PFSK-1 (cell line): Measurements from ENCODE around the gene ANGEL2.

Source experiments
- FOXP2 ChIP-seq: optimal IDR thresholded peaks from 2 replicates; pipeline ENCODE3; 2011; ENCODE audit warnings: borderline replicate concordance, control low read depth, inconsistent platforms; ENCODE audit not compliant: insufficient read depth; ENCODE audit errors: extremely low read length, extremely low read depth
- POLR2AphosphoS5 ChIP-seq: IDR thresholded peaks from 2 replicates; pipeline ENCODE4 v1.6.1; 2012; ENCODE audit warnings: low read depth, mild to moderate bottlenecking, control low read depth, low read length, moderate library complexity
- REST ChIP-seq, 2 experiments: IDR thresholded peaks; 2 replicates each; pipeline versions ENCODE4 v1.6.1 to v1.8.0; 2011 to 2012; ENCODE audit warnings: low read depth in 2 of 2, low read length in 2 of 2, control low read depth in 1 of 2, inconsistent platforms in 1 of 2, mild to moderate bottlenecking in 1 of 2, moderate library complexity in 1 of 2; ENCODE audit not compliant: insufficient read depth in 1 of 2
- SIN3A ChIP-seq: IDR thresholded peaks from 2 replicates; pipeline ENCODE4 v1.6.1; 2012; ENCODE audit warnings: mild to moderate bottlenecking, low read length, moderate library complexity, borderline replicate concordance; ENCODE audit not compliant: insufficient read depth
- TAF1 ChIP-seq: IDR thresholded peaks from 2 replicates; pipeline ENCODE4 v1.6.1; 2012; ENCODE audit warnings: low read length, control low read depth, borderline replicate concordance; ENCODE audit not compliant: insufficient read depth

Gene ANGEL2

DNA sequence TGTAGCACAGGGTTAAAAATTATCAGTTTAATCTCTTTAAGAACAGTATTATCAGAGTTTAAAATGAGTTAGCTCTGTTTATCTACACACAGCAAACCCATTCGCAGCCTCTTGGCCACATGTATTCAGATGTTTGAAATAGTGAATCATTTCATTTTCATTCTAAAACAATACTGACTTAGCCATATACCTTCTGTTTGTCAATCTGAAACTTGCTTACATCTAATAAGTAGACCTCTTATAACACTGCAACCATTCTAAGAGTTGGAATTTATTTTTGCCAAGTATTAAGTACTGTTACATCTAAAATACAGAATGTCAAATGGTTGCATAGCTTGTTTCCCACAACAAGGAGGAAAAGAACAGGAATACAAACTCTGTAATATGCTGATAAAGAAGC lies 25.4 kb downstream of the ANGEL2 start:
- TF ChIP-seq TAF1, result no peak
- TF ChIP-seq POLR2AphosphoS5, result no peak
- no peak for TF ChIP-seq REST (IDR thresholded peaks at IDR 0.05; ENCODE audit: insufficient read depth in 1 of 2, low read depth in 2 of 2, low read length in 2 of 2)
- no peak for TF ChIP-seq FOXP2
- TF ChIP-seq SIN3A, result no peak

- TF ChIP-seq SIN3A (no peak), FOXP2 (no peak), REST (IDR thresholded peaks at IDR 0.05; ENCODE audit: insufficient read depth in 1 of 2, low read depth in 2 of 2, low read length in 2 of 2) (no peak), POLR2AphosphoS5 (no peak), TAF1 (no peak)
These were observed 27.9 kb downstream of the ANGEL2 start for GRCh38 chr1:212987702-212988322.

DNA sequence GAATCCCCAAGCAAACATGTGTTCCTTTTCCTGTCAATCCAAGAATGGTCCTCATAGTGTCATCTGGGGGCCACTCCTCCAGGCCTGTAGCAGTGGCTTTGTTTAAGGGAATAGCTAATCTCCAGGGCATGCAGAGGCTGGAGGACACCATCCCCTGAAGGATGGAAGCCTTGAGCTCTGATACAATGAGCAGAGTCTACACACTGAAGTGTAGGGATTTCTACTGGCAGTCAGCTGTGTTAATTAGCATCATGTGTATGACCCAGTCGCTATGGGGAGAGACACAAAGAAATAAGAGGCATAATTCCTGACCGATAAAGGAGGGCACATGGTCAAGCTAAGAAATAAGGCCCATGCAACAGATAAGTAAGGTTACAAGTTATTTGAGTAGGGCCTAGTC lies 29.1 kb downstream of the ANGEL2 start:
- no peak for TF ChIP-seq SIN3A
- no peak for TF ChIP-seq REST (IDR thresholded peaks at IDR 0.05; ENCODE audit: insufficient read depth in 1 of 2, low read depth in 2 of 2, low read length in 2 of 2)
- TF ChIP-seq FOXP2, result no peak
- no peak for TF ChIP-seq POLR2AphosphoS5
- TF ChIP-seq TAF1, result no peak

- TF ChIP-seq FOXP2 (no peak), SIN3A (no peak), TAF1 (no peak), REST (IDR thresholded peaks at IDR 0.05; ENCODE audit: insufficient read depth in 1 of 2, low read depth in 2 of 2, low read length in 2 of 2) (no peak), POLR2AphosphoS5 (no peak)
These were observed 31.0 kb downstream of the ANGEL2 start for GRCh38 chr1:212984522-212985291.

GRCh38 chr1:212983482-212983881 lies 32.2 kb downstream of the ANGEL2 start:
- TF ChIP-seq FOXP2 (no peak), REST (IDR thresholded peaks at IDR 0.05; ENCODE audit: insufficient read depth in 1 of 2, low read depth in 2 of 2, low read length in 2 of 2) (no peak), SIN3A (no peak), POLR2AphosphoS5 (no peak), TAF1 (no peak)
